ENCODE results near the gene GALNT2.
A peak's percentile ranks its signal among the peaks of the same experiment; 100 is the strongest.

GALNT2 gene

DNA sequence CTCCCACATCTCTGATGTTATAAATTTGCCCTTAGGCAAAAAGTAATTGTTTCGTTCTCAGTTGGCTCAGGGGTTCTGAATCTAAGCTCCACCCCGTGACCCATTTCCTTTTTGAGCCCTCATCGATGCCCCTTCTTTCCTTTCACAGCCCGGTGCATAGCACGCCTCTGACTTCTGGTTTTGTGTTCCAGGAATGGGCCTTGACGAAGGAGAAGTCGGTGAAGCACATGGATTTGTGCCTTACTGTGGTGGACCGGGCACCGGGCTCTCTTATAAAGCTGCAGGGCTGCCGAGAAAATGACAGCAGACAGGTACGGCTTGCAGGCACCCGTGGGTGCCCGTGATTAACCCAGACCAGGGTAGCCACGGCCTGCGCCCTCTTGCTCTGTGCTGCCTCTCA, 207.2 kb downstream of the GALNT2 start:
- TF ChIP-seq SPI1 (IDR thresholded peaks at IDR 0.05; ENCODE audit: low read depth, low read length), result no peak
- TF ChIP-seq POLR2AphosphoS5 (IDR thresholded peaks at IDR 0.05; ENCODE audit: low read depth, low read length), result no peak
- DNase-seq (ENCODE audit: insufficient read length, low spot score) (no peak), FAIRE-seq (peak; percentile 52)

GRCh38 chr1:230276401-230276800, 209.4 kb downstream of the GALNT2 start:
- DNase-seq (ENCODE audit: insufficient read length, low spot score) (no peak), FAIRE-seq (no peak)
- TF ChIP-seq POLR2AphosphoS5 (IDR thresholded peaks at IDR 0.05; ENCODE audit: low read depth, low read length), result no peak

DNA sequence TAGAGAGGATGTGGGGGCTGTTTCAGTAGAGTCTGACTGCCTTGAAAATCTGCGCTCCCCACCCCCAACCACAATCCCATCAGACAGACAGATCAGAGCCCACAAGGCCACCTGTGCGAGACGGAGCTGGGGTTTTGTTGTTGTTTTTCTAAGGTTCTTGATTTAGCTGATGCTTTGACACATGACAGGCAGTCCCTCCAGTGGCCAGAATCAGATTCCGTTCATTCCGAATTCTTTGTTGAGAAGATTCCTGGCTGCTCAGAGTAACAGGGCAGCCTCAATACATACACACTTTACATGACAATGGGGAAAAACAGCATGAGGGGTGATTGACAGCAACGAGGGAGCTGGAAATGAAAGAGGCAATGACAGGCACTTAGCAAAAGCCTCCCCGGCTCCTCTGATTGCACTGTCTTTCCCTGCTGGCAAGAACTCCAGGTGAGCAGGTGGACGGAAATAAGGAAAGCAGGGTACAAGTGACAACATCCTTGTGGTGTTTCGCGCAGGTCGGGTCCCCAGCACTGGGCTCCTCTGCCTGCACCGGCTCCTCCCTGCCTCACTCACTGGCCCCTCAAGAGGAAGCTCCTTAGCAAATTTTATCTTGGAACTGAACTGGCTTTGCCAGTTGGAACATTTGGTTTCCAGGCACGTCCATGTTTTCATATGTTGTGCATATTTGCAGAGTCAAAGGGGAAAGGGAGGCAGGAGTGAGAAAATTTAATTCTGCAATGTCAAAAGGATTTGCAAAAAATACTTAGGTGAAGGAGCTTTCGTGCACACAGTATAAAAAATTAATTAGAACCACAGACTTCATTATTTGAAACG, 210.4 kb downstream of the GALNT2 start:
- DNase-seq (ENCODE audit: insufficient read length, low spot score), result no peak
- TF ChIP-seq POLR2A (IDR thresholded peaks at IDR 0.05; ENCODE audit: low read depth, low read length), result no peak
- no peak for TF ChIP-seq SPI1 (IDR thresholded peaks at IDR 0.05; ENCODE audit: low read depth, low read length)
- no peak for TF ChIP-seq TAF1 (IDR thresholded peaks at IDR 0.05; ENCODE audit: low read depth, low read length)
- no peak for TF ChIP-seq POU2F2 (IDR thresholded peaks at IDR 0.05; ENCODE audit: low read depth, low read length)
- no peak for TF ChIP-seq POLR2AphosphoS5 (IDR thresholded peaks at IDR 0.05; ENCODE audit: low read depth, low read length)
- TF ChIP-seq PAX5 (IDR thresholded peaks at IDR 0.05; ENCODE audit: insufficient read depth, low read length, severe bottlenecking), result no peak
- FAIRE-seq, result peak; percentile 33

DNA sequence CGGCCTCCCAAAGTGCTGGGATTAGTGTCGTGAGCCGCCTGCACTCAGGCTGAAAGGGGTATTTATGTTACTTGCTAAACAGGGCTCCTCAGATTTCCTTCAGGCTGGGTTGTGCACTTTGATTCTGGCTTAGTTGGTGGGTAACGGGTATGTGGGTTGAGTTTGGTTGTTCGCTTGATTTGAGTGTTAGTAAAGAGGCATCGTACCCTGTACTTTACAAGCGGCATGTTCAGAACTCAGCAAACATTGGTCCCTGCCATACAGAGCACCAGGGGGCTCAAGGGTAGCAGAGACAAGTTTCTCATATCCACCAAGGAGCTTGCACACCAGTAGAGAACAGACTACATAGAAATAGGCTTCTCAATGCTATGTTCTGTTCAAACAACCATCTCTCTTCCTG, 211.3 kb downstream of the GALNT2 start:
- no peak for TF ChIP-seq TAF1 (IDR thresholded peaks at IDR 0.05; ENCODE audit: low read depth, low read length)
- no peak for TF ChIP-seq POLR2AphosphoS5 (IDR thresholded peaks at IDR 0.05; ENCODE audit: low read depth, low read length)
- no peak for FAIRE-seq

GRCh38 chr1:230278871-230279582, 212.0 kb downstream of the GALNT2 start:
- FAIRE-seq, result no peak
- DNase-seq (ENCODE audit: insufficient read length, low spot score), result no peak
- TF ChIP-seq PAX5 (IDR thresholded peaks at IDR 0.05; ENCODE audit: insufficient read depth, low read length, severe bottlenecking), result no peak
- TF ChIP-seq SPI1 (IDR thresholded peaks at IDR 0.05; ENCODE audit: low read depth, low read length), result no peak
- no peak for TF ChIP-seq POLR2AphosphoS5 (IDR thresholded peaks at IDR 0.05; ENCODE audit: low read depth, low read length)
- TF ChIP-seq POU2F2 (IDR thresholded peaks at IDR 0.05; ENCODE audit: low read depth, low read length), result no peak
- no peak for TF ChIP-seq TAF1 (IDR thresholded peaks at IDR 0.05; ENCODE audit: low read depth, low read length)
- no peak for TF ChIP-seq POLR2A (IDR thresholded peaks at IDR 0.05; ENCODE audit: low read depth, low read length)

More for the DNA sequence above, 211.3 kb downstream of the GALNT2 start:
- no peak for DNase-seq (ENCODE audit: insufficient read length, low spot score)

DNA sequence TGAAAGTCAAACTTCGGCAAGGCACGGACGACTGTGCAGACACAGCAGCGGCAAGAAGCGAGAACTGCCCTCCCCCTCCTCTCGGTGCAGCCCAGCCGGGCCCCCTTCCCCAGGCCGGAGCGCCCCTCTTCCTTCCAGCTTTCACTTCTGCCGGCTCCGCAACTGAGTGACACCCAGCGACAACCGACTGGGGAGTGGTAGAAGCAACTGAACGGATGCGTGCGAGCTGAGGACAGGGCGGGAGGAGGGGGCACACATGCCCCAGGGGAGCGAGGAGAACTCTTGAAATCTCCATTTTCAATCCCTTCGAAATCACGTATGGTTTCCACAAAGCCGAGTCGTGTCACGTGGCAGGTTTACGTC, 212.5 kb downstream of the GALNT2 start:
- DNase-seq (ENCODE audit: insufficient read length, low spot score), result no peak
- TF ChIP-seq POLR2A (IDR thresholded peaks at IDR 0.05; ENCODE audit: low read depth, low read length) (no peak), SPI1 (IDR thresholded peaks at IDR 0.05; ENCODE audit: low read depth, low read length) (no peak), POU2F2 (IDR thresholded peaks at IDR 0.05; ENCODE audit: low read depth, low read length) (no peak), POLR2AphosphoS5 (IDR thresholded peaks at IDR 0.05; ENCODE audit: low read depth, low read length) (no peak), TAF1 (IDR thresholded peaks at IDR 0.05; ENCODE audit: low read depth, low read length) (no peak), PAX5 (IDR thresholded peaks at IDR 0.05; ENCODE audit: insufficient read depth, low read length, severe bottlenecking) (no peak)
- FAIRE-seq, result no peak

GRCh38 chr1:230280054-230280795, 213.2 kb downstream of the GALNT2 start:
- TF ChIP-seq POLR2AphosphoS5 (IDR thresholded peaks at IDR 0.05; ENCODE audit: low read depth, low read length) (no peak), TAF1 (IDR thresholded peaks at IDR 0.05; ENCODE audit: low read depth, low read length) (no peak), POU2F2 (IDR thresholded peaks at IDR 0.05; ENCODE audit: low read depth, low read length) (no peak), PAX5 (IDR thresholded peaks at IDR 0.05; ENCODE audit: insufficient read depth, low read length, severe bottlenecking) (no peak), SPI1 (IDR thresholded peaks at IDR 0.05; ENCODE audit: low read depth, low read length) (no peak), POLR2A (IDR thresholded peaks at IDR 0.05; ENCODE audit: low read depth, low read length) (no peak)
- FAIRE-seq (no peak), DNase-seq (ENCODE audit: insufficient read length, low spot score) (no peak)

DNA sequence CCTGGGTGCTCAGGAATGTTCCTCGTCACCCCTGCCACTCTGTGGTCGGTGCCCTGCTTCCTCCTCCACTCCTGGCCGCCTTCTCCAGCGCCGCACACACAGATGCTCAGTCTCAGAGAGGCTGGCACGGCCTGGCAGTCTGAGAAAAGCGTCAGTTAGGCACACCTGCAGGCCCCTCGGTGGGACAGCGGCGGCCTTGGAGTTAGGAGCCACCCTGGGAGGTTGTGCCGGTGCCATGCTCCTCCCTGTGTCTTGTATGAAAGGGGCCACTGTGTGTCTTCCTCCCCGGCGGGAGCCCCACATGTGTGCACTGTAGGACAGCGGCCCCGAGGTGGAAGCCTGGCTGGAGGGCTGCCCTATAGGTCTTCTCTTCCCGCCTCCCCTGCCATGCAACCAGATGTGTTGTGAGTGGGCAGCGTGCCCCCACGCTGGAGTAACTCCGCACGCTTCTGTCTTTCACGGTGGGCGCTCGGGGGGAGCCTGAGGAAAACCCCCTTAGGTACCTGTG, 213.9 kb downstream of the GALNT2 start:
- no peak for TF ChIP-seq POLR2A (IDR thresholded peaks at IDR 0.05; ENCODE audit: low read depth, low read length)
- TF ChIP-seq TAF1 (IDR thresholded peaks at IDR 0.05; ENCODE audit: low read depth, low read length), result no peak
- no peak for TF ChIP-seq POLR2AphosphoS5 (IDR thresholded peaks at IDR 0.05; ENCODE audit: low read depth, low read length)
- no peak for TF ChIP-seq SPI1 (IDR thresholded peaks at IDR 0.05; ENCODE audit: low read depth, low read length)
- no peak for TF ChIP-seq PAX5 (IDR thresholded peaks at IDR 0.05; ENCODE audit: insufficient read depth, low read length, severe bottlenecking)
- no peak for TF ChIP-seq POU2F2 (IDR thresholded peaks at IDR 0.05; ENCODE audit: low read depth, low read length)
- DNase-seq (ENCODE audit: insufficient read length, low spot score) (no peak), FAIRE-seq (no peak)

DNA sequence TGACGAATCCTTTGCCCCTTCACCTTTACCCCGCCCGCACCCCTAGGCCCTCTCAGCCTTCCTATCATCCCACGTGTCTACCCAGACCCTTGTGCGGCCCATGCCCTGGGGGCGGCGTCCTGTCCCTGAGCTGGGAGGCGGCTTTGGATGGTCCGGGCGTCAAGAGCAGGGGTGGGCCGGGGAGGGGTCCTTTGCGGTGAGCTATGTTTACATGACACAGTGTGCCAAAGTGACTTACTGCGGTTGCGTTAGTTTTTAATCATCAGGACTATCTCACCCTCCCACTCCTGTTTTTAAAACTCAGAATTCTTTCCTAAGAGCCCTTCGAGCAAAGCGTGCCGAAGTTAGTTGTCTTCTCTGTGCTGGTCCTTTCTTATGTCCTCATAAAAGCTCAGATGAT, 214.5 kb downstream of the GALNT2 start:
- TF ChIP-seq POLR2A (IDR thresholded peaks at IDR 0.05; ENCODE audit: low read depth, low read length) (no peak), SPI1 (IDR thresholded peaks at IDR 0.05; ENCODE audit: low read depth, low read length) (no peak), POLR2AphosphoS5 (IDR thresholded peaks at IDR 0.05; ENCODE audit: low read depth, low read length) (no peak), POU2F2 (IDR thresholded peaks at IDR 0.05; ENCODE audit: low read depth, low read length) (no peak), TAF1 (IDR thresholded peaks at IDR 0.05; ENCODE audit: low read depth, low read length) (no peak), PAX5 (IDR thresholded peaks at IDR 0.05; ENCODE audit: insufficient read depth, low read length, severe bottlenecking) (no peak)
- no peak for FAIRE-seq

More for the DNA sequence above, 214.5 kb downstream of the GALNT2 start:
- DNase-seq (ENCODE audit: insufficient read length, low spot score), result no peak
